Panc1 (cell line): Measurements from ENCODE around the gene TMEM208.

Experiments used
- CTCF ChIP-seq: fragments of 450-650 bp; IDR thresholded peaks from 2 replicates; pipeline ENCODE4 v1.5.1; 2017; ENCODE audit warnings: mild to moderate bottlenecking
- POLR2AphosphoS5 ChIP-seq: IDR thresholded peaks from 2 replicates; pipeline ENCODE4 v1.6.1; 2012; ENCODE audit warnings: mild to moderate bottlenecking, low read depth, low read length, moderate library complexity
- REST ChIP-seq, 2 experiments: IDR thresholded peaks; 2 replicates each; pipeline ENCODE4 v1.6.1; 2011 to 2012; ENCODE audit warnings: low read depth in 2 of 2, control low read depth in 1 of 2, low read length in 1 of 2, mild to moderate bottlenecking in 1 of 2, moderate library complexity in 1 of 2; ENCODE audit not compliant: insufficient read depth in 1 of 2
- SIN3A ChIP-seq: IDR thresholded peaks from 2 replicates; pipeline ENCODE4 v1.6.1; 2012; ENCODE audit warnings: low read depth, mild to moderate bottlenecking, low read length, moderate library complexity, borderline replicate concordance; ENCODE audit not compliant: insufficient read depth

- no peak for TF ChIP-seq REST (IDR thresholded peaks at IDR 0.05; ENCODE audit: insufficient read depth in 1 of 2, low read depth in 2 of 2, low read length in 1 of 2)
- TF ChIP-seq POLR2AphosphoS5, result no peak
- TF ChIP-seq CTCF, result no peak
- TF ChIP-seq SIN3A, result no peak
These were observed 22.5 kb downstream of the TMEM208 start for GRCh38 chr16:67249178-67250044.
